Measurements from ENCODE around the gene FAM107B. TPM values are rescaled to one million over a fixed set of nuclear protein-coding genes. Genes with fewer than 3 reads are reported as not detected.

Gene FAM107B
- total and polyA plus RNA-seq, 4 donors, result 38.4 to 85.4 (median 68.9) TPM

DNA sequence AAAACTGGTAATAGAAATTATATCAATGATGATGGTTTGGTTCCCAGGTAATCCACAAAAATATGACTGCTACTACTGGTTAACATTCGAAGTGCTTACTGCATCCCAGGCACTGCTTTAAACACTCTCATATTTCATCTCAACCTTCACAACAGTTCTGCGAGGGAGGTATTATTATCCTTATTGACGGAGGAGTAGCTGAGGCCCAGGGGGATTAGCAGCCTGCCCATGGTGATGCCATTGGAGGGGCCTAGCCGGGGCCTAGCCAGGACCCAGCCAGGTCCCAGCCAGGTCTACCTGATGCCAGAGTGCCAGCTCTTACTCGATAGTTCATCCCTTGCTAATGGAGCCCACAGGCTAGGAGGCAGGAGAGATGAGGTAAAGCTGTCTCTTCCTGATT, 217.1 kb downstream of the FAM107B start:
- Histone ChIP-seq H3K4me3 (no peak overlapping the region), H3K27ac (ENCODE audit: low read depth in 1 of 2, low read length in 1 of 2) (no peak overlapping the region), H3K4me1 (ENCODE audit: control insufficient read depth in 5 of 5, insufficient read depth in 5 of 5, low read length in 5 of 5) (peaks cover 0 to 22% (median 18%) of the 10 kb centered on the region in 5 donors), H3K27me3 (ENCODE audit: control insufficient read depth in 3 of 3, insufficient read depth in 3 of 3, low read length in 2 of 3) (no peaks in the 10 kb centered on the region), H3K9me3 (ENCODE audit: control insufficient read depth in 4 of 4, insufficient read depth in 3 of 4, low read length in 3 of 4) (peaks cover 0 to 2% (median 0%) of the 10 kb centered on the region in 4 donors), H3K36me3 (ENCODE audit: control insufficient read depth in 4 of 4, insufficient read depth in 4 of 4, low read length in 4 of 4) (no peaks in the 10 kb centered on the region), H3K9ac (ENCODE audit: insufficient read depth in 1 of 2, low read length in 2 of 2) (no peak overlapping the region)
- WGBS, 2 donors, result 96% methylated on average over 5 of the region's 5 CpGs
- no peak for DNase-seq
- ATAC-seq (ENCODE audit: insufficient read depth, low FRiP score), result no peak
- TF ChIP-seq, protein P1, sequence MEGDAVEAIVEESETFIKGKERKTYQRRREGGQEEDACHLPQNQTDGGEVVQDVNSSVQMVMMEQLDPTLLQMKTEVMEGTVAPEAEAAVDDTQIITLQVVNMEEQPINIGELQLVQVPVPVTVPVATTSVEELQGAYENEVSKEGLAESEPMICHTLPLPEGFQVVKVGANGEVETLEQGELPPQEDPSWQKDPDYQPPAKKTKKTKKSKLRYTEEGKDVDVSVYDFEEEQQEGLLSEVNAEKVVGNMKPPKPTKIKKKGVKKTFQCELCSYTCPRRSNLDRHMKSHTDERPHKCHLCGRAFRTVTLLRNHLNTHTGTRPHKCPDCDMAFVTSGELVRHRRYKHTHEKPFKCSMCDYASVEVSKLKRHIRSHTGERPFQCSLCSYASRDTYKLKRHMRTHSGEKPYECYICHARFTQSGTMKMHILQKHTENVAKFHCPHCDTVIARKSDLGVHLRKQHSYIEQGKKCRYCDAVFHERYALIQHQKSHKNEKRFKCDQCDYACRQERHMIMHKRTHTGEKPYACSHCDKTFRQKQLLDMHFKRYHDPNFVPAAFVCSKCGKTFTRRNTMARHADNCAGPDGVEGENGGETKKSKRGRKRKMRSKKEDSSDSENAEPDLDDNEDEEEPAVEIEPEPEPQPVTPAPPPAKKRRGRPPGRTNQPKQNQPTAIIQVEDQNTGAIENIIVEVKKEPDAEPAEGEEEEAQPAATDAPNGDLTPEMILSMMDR (IDR thresholded peaks at IDR 0.05; ENCODE audit: control extremely low read depth, extremely low read depth), result no peak

DNA sequence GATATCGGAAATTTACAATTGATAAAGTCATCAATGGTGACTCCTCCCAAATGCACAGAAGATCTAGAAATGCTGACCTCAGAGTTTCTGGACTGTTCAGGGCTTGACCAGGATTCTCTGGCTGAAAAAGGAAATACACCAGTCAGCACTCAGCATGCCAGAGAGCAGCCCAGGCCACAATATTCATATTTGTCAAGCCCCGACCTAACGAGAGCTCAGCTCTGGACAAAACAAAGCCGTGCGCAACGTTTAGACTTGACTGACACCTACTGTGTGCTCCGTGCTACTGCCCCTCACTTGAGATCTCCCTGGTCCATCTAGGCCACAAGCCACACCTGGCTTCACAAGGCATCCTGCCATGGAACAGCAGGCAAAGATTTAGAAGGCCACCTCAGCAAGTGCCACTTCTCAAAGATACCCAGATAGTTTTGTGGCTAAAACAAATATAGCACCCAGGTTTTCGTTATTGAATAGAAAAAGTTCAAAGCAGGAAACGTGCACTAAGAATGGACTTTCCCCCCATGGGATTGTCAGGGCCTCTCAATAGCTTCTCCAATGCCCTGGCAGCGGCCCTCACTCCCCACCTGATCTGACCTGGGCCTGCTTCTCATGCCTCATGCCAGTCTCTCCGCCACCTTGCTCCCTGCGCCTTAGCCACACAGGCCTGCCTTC, 218.3 kb downstream of the FAM107B start:
- ATAC-seq (ENCODE audit: insufficient read depth, low FRiP score) (peak; percentile 35), DNase-seq (peak in 2 of 3 donors; percentile 38 to 57)
- TF ChIP-seq, protein P1 (IDR thresholded peaks at IDR 0.05; ENCODE audit: control extremely low read depth, extremely low read depth), result no peak
- no peak overlapping the region for H3K4me3 ChIP-seq
- H3K9me3 ChIP-seq (ENCODE audit: control insufficient read depth in 4 of 4, insufficient read depth in 3 of 4, low read length in 3 of 4), result peaks cover 0 to 2% (median 0%) of the 10 kb centered on the region in 4 donors
- WGBS, 2 donors, result 58 to 67% methylated on average over 12 of the region's 12 CpGs
- H3K9ac ChIP-seq (ENCODE audit: insufficient read depth in 1 of 2, low read length in 2 of 2), result no peak overlapping the region
- H3K36me3 ChIP-seq (ENCODE audit: control insufficient read depth in 4 of 4, insufficient read depth in 4 of 4, low read length in 4 of 4), result no peaks in the 10 kb centered on the region
- peak overlapping the region in 1 of 2 donors; percentile 26 for H3K27ac ChIP-seq (ENCODE audit: low read depth in 1 of 2, low read length in 1 of 2)
- H3K27me3 ChIP-seq (ENCODE audit: control insufficient read depth in 3 of 3, insufficient read depth in 3 of 3, low read length in 2 of 3), result no peaks in the 10 kb centered on the region
- peaks cover 0 to 22% (median 18%) of the 10 kb centered on the region in 5 donors for H3K4me1 ChIP-seq (ENCODE audit: control insufficient read depth in 5 of 5, insufficient read depth in 5 of 5, low read length in 5 of 5)

DNA sequence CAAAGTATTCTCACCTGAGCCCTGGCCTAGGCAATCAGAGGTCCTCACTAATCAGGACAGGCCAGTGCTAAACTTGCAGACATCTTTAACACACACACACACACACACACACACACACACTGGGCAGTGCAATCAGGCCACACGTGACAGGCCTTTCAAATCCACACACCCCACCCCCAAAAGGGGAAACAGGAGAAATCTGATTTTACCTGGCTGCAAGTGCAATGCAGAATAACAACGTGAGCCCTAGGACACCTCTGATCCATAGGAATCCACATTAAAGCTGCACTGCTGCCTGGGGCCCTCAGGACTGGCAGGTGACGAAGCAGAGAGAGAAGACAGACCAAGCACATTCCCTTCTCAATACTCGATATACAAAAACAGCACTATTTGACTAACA, 218.9 kb downstream of the FAM107B start:
- no peak overlapping the region for H3K9ac ChIP-seq (ENCODE audit: insufficient read depth in 1 of 2, low read length in 2 of 2)
- H3K27ac ChIP-seq (ENCODE audit: low read depth in 1 of 2, low read length in 1 of 2), result peak overlapping the region in 1 of 2 donors; percentile 69
- ATAC-seq (ENCODE audit: insufficient read depth, low FRiP score) (no peak), DNase-seq (no peak)
- TF ChIP-seq, protein P1 (IDR thresholded peaks at IDR 0.05; ENCODE audit: control extremely low read depth, extremely low read depth), result no peak
- H3K9me3 ChIP-seq (ENCODE audit: control insufficient read depth in 4 of 4, insufficient read depth in 3 of 4, low read length in 3 of 4), result peaks cover 0 to 2% (median 0%) of the 10 kb centered on the region in 4 donors
- no peaks in the 10 kb centered on the region for H3K36me3 ChIP-seq (ENCODE audit: control insufficient read depth in 4 of 4, insufficient read depth in 4 of 4, low read length in 4 of 4)
- peaks cover 0 to 22% (median 17%) of the 10 kb centered on the region in 5 donors for H3K4me1 ChIP-seq (ENCODE audit: control insufficient read depth in 5 of 5, insufficient read depth in 5 of 5, low read length in 5 of 5)
- no peak overlapping the region for H3K4me3 ChIP-seq
- no peaks in the 10 kb centered on the region for H3K27me3 ChIP-seq (ENCODE audit: control insufficient read depth in 3 of 3, insufficient read depth in 3 of 3, low read length in 2 of 3)
- 43 to 53% methylated on average over 4 of the region's 4 CpGs for WGBS, 2 donors

Measured in lung (tissue), 12 donors.